GM12878 (cell line): ENCODE results near the gene NT5C2.

ENCODE experiments used
- CREB1 ChIP-seq: IDR thresholded peaks from 2 replicates; pipeline ENCODE4 v1.6.1; 2012; ENCODE audit warnings: low read depth, mild to moderate bottlenecking, inconsistent platforms
- FOS ChIP-seq: IDR thresholded peaks from 3 replicates; pipeline ENCODE4 v1.6.1; 2011; ENCODE audit warnings: borderline replicate concordance; ENCODE audit not compliant: insufficient read length; ENCODE audit errors: extremely low read depth
- JUND ChIP-seq: IDR thresholded peaks from 2 replicates; pipeline ENCODE4 v1.6.1; 2012; ENCODE audit warnings: low read depth, mild to moderate bottlenecking, low read length, improper control_type of control experiment, moderate library complexity
- POLR2AphosphoS5 ChIP-seq: IDR thresholded peaks from 2 replicates; pipeline ENCODE4 v1.6.1; 2011; ENCODE audit warnings: mild to moderate bottlenecking, low read length, inconsistent platforms
- SIN3A ChIP-seq: IDR thresholded peaks from 2 replicates; pipeline ENCODE4 v1.6.1; 2012; ENCODE audit warnings: low read depth, low read length, improper control_type of control experiment
- TAF1 ChIP-seq: IDR thresholded peaks from 2 replicates; pipeline ENCODE4 v1.6.1; 2011; ENCODE audit warnings: mild to moderate bottlenecking, low read depth, low read length, borderline replicate concordance
- TARDBP ChIP-seq: IDR thresholded peaks from 2 replicates; pipeline ENCODE4 v1.6.1; 2016; ENCODE audit warnings: borderline replicate concordance
- TF ChIP-seq, protein P1 (sequence below), 3 experiments: IDR thresholded peaks in 2 of 3; conservative IDR thresholded peaks in 1 of 3; 2 replicates each; pipeline ENCODE4 v1.5.1; 2011; ENCODE audit warnings: low read depth in 3 of 3, low read length in 3 of 3, mild to moderate bottlenecking in 3 of 3, control low read depth in 2 of 3, moderate library complexity in 2 of 3, inconsistent platforms in 1 of 3, mixed read lengths in 1 of 3; ENCODE audit not compliant: control insufficient read depth in 2 of 3, insufficient read depth in 1 of 3; ENCODE audit errors: extremely low read depth in 1 of 3
- TF ChIP-seq, protein P2 (sequence below): IDR thresholded peaks from 2 replicates; pipeline ENCODE4 v1.6.1; 2011; ENCODE audit warnings: low read depth, low read length, improper control_type of control experiment, borderline replicate concordance
- TF ChIP-seq, protein P3 (sequence below): IDR thresholded peaks from 2 replicates; pipeline ENCODE4 v1.6.1; 2012; ENCODE audit warnings: low read depth, low read length, improper control_type of control experiment

DNA sequence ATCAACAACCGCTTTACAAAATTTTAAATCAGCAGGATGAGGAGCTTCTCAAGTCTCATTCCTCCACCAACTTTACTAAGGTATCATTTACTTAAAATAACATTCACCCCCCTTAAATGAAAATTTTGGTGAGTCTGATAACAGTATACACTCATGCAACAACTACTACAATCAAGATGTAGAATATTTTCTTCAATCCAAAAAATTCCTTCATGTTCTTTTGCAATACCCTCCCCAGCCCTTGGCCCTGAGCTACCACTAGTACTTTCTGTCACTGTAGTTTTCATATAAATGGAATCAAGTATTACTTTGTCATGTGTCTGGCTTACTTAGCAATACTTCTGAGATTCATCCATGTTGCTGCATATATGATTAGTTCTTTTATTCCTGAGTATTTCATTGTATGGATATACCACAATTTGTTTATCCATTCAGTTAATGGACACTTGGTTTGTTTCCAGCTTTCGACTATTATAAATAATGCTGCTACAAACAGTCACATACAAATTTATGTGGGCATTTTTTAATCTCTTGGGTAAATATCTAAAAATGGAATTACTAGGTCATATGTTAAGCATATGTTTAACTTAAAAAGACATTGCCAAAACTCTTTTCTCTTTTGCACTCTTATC is 43.0 kb downstream of the NT5C2 start:
- TF ChIP-seq SIN3A (no peak), TAF1 (no peak), POLR2AphosphoS5 (no peak), FOS (no peak), CREB1 (no peak), TARDBP (no peak), JUND (no peak)
- TF ChIP-seq, protein P1, sequence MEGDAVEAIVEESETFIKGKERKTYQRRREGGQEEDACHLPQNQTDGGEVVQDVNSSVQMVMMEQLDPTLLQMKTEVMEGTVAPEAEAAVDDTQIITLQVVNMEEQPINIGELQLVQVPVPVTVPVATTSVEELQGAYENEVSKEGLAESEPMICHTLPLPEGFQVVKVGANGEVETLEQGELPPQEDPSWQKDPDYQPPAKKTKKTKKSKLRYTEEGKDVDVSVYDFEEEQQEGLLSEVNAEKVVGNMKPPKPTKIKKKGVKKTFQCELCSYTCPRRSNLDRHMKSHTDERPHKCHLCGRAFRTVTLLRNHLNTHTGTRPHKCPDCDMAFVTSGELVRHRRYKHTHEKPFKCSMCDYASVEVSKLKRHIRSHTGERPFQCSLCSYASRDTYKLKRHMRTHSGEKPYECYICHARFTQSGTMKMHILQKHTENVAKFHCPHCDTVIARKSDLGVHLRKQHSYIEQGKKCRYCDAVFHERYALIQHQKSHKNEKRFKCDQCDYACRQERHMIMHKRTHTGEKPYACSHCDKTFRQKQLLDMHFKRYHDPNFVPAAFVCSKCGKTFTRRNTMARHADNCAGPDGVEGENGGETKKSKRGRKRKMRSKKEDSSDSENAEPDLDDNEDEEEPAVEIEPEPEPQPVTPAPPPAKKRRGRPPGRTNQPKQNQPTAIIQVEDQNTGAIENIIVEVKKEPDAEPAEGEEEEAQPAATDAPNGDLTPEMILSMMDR (IDR thresholded peaks at IDR 0.05 in 2 of 3, conservative IDR thresholded peaks at IDR 0.05 in 1 of 3; ENCODE audit: control insufficient read depth in 2 of 3, extremely low read depth in 1 of 3, insufficient read depth in 1 of 3, low read depth in 3 of 3, low read length in 3 of 3), result no peak
- TF ChIP-seq, protein P2, sequence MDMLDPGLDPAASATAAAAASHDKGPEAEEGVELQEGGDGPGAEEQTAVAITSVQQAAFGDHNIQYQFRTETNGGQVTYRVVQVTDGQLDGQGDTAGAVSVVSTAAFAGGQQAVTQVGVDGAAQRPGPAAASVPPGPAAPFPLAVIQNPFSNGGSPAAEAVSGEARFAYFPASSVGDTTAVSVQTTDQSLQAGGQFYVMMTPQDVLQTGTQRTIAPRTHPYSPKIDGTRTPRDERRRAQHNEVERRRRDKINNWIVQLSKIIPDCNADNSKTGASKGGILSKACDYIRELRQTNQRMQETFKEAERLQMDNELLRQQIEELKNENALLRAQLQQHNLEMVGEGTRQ, result no peak
- TF ChIP-seq, protein P3, sequence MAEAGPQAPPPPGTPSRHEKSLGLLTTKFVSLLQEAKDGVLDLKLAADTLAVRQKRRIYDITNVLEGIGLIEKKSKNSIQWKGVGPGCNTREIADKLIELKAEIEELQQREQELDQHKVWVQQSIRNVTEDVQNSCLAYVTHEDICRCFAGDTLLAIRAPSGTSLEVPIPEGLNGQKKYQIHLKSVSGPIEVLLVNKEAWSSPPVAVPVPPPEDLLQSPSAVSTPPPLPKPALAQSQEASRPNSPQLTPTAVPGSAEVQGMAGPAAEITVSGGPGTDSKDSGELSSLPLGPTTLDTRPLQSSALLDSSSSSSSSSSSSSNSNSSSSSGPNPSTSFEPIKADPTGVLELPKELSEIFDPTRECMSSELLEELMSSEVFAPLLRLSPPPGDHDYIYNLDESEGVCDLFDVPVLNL, result no peak
